Mucosa of rectum (tissue), 2 donors: ENCODE data around the gene SYNPO2.
"Not testable (repeated sequence)": the region's sequence is repeated elsewhere in the genome, so short reads cannot be mapped to it uniquely, and the experiment has no call there.

Experiments used
- H3K27ac ChIP-seq, 2 donors: one replicate each; pipeline ENCODE4 v1.7.0; 2013; ENCODE audit warnings: inconsistent platforms in 2 of 2, low read depth in 2 of 2, low read length in 2 of 2
- H3K27me3 ChIP-seq, 2 donors: one replicate each; pipeline ENCODE4 v1.7.0; 2013; ENCODE audit warnings: low read length in 2 of 2; ENCODE audit not compliant: control insufficient read depth in 2 of 2, insufficient read depth in 2 of 2
- H3K36me3 ChIP-seq, 2 donors: one replicate each; pipeline ENCODE4 v1.7.0; 2013; ENCODE audit warnings: low read length in 2 of 2; ENCODE audit not compliant: control insufficient read depth in 2 of 2, insufficient read depth in 2 of 2
- H3K4me1 ChIP-seq, 2 donors: one replicate each; pipeline ENCODE4 v1.7.0; 2013; ENCODE audit warnings: low read length in 2 of 2, mild to moderate bottlenecking in 1 of 2; ENCODE audit not compliant: control insufficient read depth in 2 of 2, insufficient read depth in 2 of 2
- H3K4me3 ChIP-seq, 2 donors: one replicate each; pipeline ENCODE4 v1.7.0; 2013; ENCODE audit warnings: low read length in 2 of 2
- H3K9ac ChIP-seq, 2 donors: one replicate each; pipeline ENCODE4 v1.7.0; 2013; ENCODE audit warnings: low read length in 2 of 2, low read depth in 1 of 2, mild to moderate bottlenecking in 1 of 2
- H3K9me3 ChIP-seq, 2 donors: one replicate each; pipeline ENCODE4 v1.7.0; 2013; ENCODE audit warnings: low read length in 2 of 2; ENCODE audit not compliant: control insufficient read depth in 2 of 2
- donor health status: healthy.
- donor health status: Normal muscosa, but diverticular disease.

Gene SYNPO2

GRCh38 chr4:118968005-118968404 lies 79.4 kb downstream of the SYNPO2 start:
- H3K9ac ChIP-seq = peak overlapping the region in 1 of 2 donors; percentile 12
- H3K27ac ChIP-seq = peak overlapping the region; percentile 65 to 69
- H3K4me1 ChIP-seq = peaks cover 10 to 13% of the 10 kb centered on the region in 2 donors
- H3K9me3 ChIP-seq = no peaks in the 10 kb centered on the region
- no peak overlapping the region for H3K4me3 ChIP-seq
- H3K36me3 ChIP-seq = no peaks in the 10 kb centered on the region
- H3K27me3 ChIP-seq = no peaks in the 10 kb centered on the region

- H3K4me1 ChIP-seq = peaks cover 10 to 13% of the 10 kb centered on the region in 2 donors
- H3K4me3 ChIP-seq = no peak overlapping the region
- peak overlapping the region; percentile 65 to 69 for H3K27ac ChIP-seq
These were observed 80.2 kb downstream of the SYNPO2 start for GRCh38 chr4:118968813-118969212.

GRCh38 chr4:118969359-118969758 lies 80.7 kb downstream of the SYNPO2 start:
- peaks cover 10 to 13% of the 10 kb centered on the region in 2 donors for H3K4me1 ChIP-seq
- H3K27ac ChIP-seq = peak overlapping the region in 1 of 2 donors; percentile 65

More at GRCh38 chr4:118968813-118969212, 80.2 kb downstream of the SYNPO2 start:
- H3K27me3 ChIP-seq = no peaks in the 10 kb centered on the region
- H3K36me3 ChIP-seq = no peaks in the 10 kb centered on the region
- peak overlapping the region in 1 of 2 donors; percentile 26 for H3K9ac ChIP-seq
- H3K9me3 ChIP-seq = no peaks in the 10 kb centered on the region

GRCh38 chr4:118972167-118972566 lies 83.5 kb downstream of the SYNPO2 start:
- H3K9ac ChIP-seq = no peak overlapping the region
- H3K27me3 ChIP-seq = no peaks in the 10 kb centered on the region
- no peak overlapping the region for H3K4me3 ChIP-seq
- H3K36me3 ChIP-seq = no peaks in the 10 kb centered on the region
- no peak overlapping the region for H3K27ac ChIP-seq
- peaks cover 10 to 13% of the 10 kb centered on the region in 2 donors for H3K4me1 ChIP-seq
- H3K9me3 ChIP-seq = no peaks in the 10 kb centered on the region

More at GRCh38 chr4:118969359-118969758, 80.7 kb downstream of the SYNPO2 start:
- Histone ChIP-seq H3K4me3 (no peak overlapping the region), H3K9me3 (no peaks in the 10 kb centered on the region), H3K36me3 (no peaks in the 10 kb centered on the region), H3K27me3 (no peaks in the 10 kb centered on the region), H3K9ac (peak overlapping the region in 1 of 2 donors; percentile 26)

GRCh38 chr4:118973295-118973694 lies 84.6 kb downstream of the SYNPO2 start:
- Histone ChIP-seq H3K4me1 (peaks cover 6 to 8% of the 10 kb centered on the region in 2 donors), H3K9me3 (no peaks in the 10 kb centered on the region), H3K36me3 (no peaks in the 10 kb centered on the region), H3K9ac (no peak overlapping the region), H3K4me3 (no peak overlapping the region), H3K27ac (no peak overlapping the region), H3K27me3 (no peaks in the 10 kb centered on the region)

- no peak overlapping the region for H3K27ac ChIP-seq
- no peaks in the 10 kb centered on the region for H3K36me3 ChIP-seq
- no peaks in the 10 kb centered on the region for H3K9me3 ChIP-seq
- no peak overlapping the region for H3K9ac ChIP-seq
- H3K4me1 ChIP-seq = no peaks in the 10 kb centered on the region
- no peak overlapping the region for H3K4me3 ChIP-seq
- H3K27me3 ChIP-seq = no peaks in the 10 kb centered on the region
These were observed 86.1 kb downstream of the SYNPO2 start for GRCh38 chr4:118974758-118975157.

- Histone ChIP-seq H3K27ac (no peak overlapping the region), H3K4me3 (no peak overlapping the region), H3K36me3 (no peaks in the 10 kb centered on the region)
These were observed 87.0 kb downstream of the SYNPO2 start for GRCh38 chr4:118975449-118976192.

GRCh38 chr4:118976193-118976560 lies 87.5 kb downstream of the SYNPO2 start:
- H3K36me3 ChIP-seq, H3K9me3 ChIP-seq, H3K4me1 ChIP-seq, H3K27me3 ChIP-seq, H3K4me3 ChIP-seq, H3K27ac ChIP-seq, H3K9ac ChIP-seq: not testable (repeated sequence)

More at GRCh38 chr4:118975449-118976192, 87.0 kb downstream of the SYNPO2 start:
- H3K9me3 ChIP-seq = no peaks in the 10 kb centered on the region
- H3K9ac ChIP-seq = no peak overlapping the region
- H3K27me3 ChIP-seq = no peaks in the 10 kb centered on the region
- H3K4me1 ChIP-seq = no peaks in the 10 kb centered on the region

- H3K36me3 ChIP-seq, H3K27me3 ChIP-seq, H3K9me3 ChIP-seq, H3K27ac ChIP-seq, H3K4me1 ChIP-seq, H3K4me3 ChIP-seq, H3K9ac ChIP-seq: not testable (repeated sequence)
These were observed 88.4 kb downstream of the SYNPO2 start for GRCh38 chr4:118977100-118977499.

- Histone ChIP-seq H3K9me3 (no peaks in the 10 kb centered on the region), H3K27me3 (no peaks in the 10 kb centered on the region), H3K4me3 (no peak overlapping the region), H3K9ac (no peak overlapping the region), H3K4me1 (no peaks in the 10 kb centered on the region), H3K36me3 (no peaks in the 10 kb centered on the region), H3K27ac (no peak overlapping the region)
These were observed 91.1 kb downstream of the SYNPO2 start for GRCh38 chr4:118979712-118980111.
